HCT116 (cell line): ENCODE measurements around the gene MAN1A1.

Source experiments
- CEBPB ChIP-seq: IDR thresholded peaks from 2 replicates; pipeline ENCODE4 v1.6.1; 2012; ENCODE audit warnings: low read depth
- EZH2 ChIP-seq: fragments of 200-600 bp; sonication (generic); IDR thresholded peaks from 2 replicates; pipeline ENCODE4 v1.6.1; 2017; ENCODE audit warnings: antibody characterized with exemption, mixed run types
- EZH2phosphoT487 ChIP-seq: fragments of 200-600 bp; IDR thresholded peaks from 2 replicates; pipeline ENCODE4 v1.6.1; 2018; ENCODE audit warnings: antibody characterized with exemption, borderline replicate concordance
- POLR2A ChIP-seq: IDR thresholded peaks from 2 replicates; pipeline ENCODE4 v1.7.0; 2011; ENCODE audit warnings: borderline replicate concordance; ENCODE audit not compliant: insufficient read depth, insufficient read length; ENCODE audit errors: extremely low read depth
- POLR2AphosphoS5 ChIP-seq: IDR thresholded peaks from 2 replicates; pipeline ENCODE4 v1.6.1; 2011; ENCODE audit warnings: mild to moderate bottlenecking, low read depth, low read length, moderate library complexity
- SIN3A ChIP-seq: IDR thresholded peaks from 2 replicates; pipeline ENCODE4 v1.6.1; 2012; ENCODE audit warnings: low read depth
- SRF ChIP-seq: IDR thresholded peaks from 2 replicates; pipeline ENCODE4 v1.6.1; 2012; ENCODE audit warnings: low read depth
- TF ChIP-seq, protein P1 (sequence below): IDR thresholded peaks from 2 replicates; pipeline ENCODE4 v1.6.1; 2012
- TF ChIP-seq, protein P2 (sequence below), 3 experiments: fragments of 200-600 bp in 1 of 3; sonication (generic) in 1 of 3; IDR thresholded peaks in 2 of 3; conservative IDR thresholded peaks in 1 of 3; 2 replicates each; pipeline ENCODE4 v1.5.1; 2012 to 2017; ENCODE audit warnings: low read depth in 2 of 3, low read length in 2 of 3, antibody characterized with exemption in 1 of 3, borderline replicate concordance in 1 of 3, control low read depth in 1 of 3, mild to moderate bottlenecking in 1 of 3, mixed read lengths in 1 of 3, mixed run types in 1 of 3, moderate library complexity in 1 of 3; ENCODE audit not compliant: insufficient read depth in 1 of 3
- TF ChIP-seq, protein P3 (sequence below): IDR thresholded peaks from 2 replicates; pipeline ENCODE4 v1.6.1; 2012; ENCODE audit warnings: low read depth
- TF ChIP-seq, protein P4 (sequence below): IDR thresholded peaks from 2 replicates; pipeline ENCODE4 v1.6.1; 2011; ENCODE audit warnings: mild to moderate bottlenecking, low read length, moderate library complexity; ENCODE audit not compliant: insufficient replicate concordance; ENCODE audit errors: extremely low read depth

DNA sequence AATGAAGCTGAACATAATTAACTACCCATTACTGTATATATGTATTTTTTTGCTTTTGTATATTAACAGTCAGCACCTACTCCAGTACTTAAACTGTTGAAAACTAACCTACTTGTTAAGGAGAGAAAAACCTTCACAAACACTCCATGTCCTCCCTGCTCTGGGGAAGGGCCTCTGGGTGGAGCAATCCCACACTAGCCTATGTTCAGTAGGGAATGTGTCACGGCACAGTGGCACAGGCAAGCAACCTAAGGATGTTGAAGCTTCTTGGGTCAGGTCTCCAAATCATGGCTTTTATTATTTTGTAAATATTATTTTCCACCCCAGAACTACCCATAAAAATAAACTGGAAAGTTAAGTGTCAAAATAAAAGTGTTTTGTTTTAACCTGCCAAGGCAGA, 5.3 kb downstream of the MAN1A1 start:
- no peak for TF ChIP-seq POLR2A
- TF ChIP-seq, protein P1, sequence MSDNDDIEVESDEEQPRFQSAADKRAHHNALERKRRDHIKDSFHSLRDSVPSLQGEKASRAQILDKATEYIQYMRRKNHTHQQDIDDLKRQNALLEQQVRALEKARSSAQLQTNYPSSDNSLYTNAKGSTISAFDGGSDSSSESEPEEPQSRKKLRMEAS: no peak
- TF ChIP-seq, protein P2, sequence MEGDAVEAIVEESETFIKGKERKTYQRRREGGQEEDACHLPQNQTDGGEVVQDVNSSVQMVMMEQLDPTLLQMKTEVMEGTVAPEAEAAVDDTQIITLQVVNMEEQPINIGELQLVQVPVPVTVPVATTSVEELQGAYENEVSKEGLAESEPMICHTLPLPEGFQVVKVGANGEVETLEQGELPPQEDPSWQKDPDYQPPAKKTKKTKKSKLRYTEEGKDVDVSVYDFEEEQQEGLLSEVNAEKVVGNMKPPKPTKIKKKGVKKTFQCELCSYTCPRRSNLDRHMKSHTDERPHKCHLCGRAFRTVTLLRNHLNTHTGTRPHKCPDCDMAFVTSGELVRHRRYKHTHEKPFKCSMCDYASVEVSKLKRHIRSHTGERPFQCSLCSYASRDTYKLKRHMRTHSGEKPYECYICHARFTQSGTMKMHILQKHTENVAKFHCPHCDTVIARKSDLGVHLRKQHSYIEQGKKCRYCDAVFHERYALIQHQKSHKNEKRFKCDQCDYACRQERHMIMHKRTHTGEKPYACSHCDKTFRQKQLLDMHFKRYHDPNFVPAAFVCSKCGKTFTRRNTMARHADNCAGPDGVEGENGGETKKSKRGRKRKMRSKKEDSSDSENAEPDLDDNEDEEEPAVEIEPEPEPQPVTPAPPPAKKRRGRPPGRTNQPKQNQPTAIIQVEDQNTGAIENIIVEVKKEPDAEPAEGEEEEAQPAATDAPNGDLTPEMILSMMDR (IDR thresholded peaks at IDR 0.05 in 2 of 3, conservative IDR thresholded peaks at IDR 0.05 in 1 of 3; ENCODE audit: borderline replicate concordance in 1 of 3, insufficient read depth in 1 of 3, low read depth in 2 of 3, low read length in 2 of 3): no peak
- no peak for TF ChIP-seq POLR2AphosphoS5
- no peak for TF ChIP-seq EZH2phosphoT487
- TF ChIP-seq, protein P3, sequence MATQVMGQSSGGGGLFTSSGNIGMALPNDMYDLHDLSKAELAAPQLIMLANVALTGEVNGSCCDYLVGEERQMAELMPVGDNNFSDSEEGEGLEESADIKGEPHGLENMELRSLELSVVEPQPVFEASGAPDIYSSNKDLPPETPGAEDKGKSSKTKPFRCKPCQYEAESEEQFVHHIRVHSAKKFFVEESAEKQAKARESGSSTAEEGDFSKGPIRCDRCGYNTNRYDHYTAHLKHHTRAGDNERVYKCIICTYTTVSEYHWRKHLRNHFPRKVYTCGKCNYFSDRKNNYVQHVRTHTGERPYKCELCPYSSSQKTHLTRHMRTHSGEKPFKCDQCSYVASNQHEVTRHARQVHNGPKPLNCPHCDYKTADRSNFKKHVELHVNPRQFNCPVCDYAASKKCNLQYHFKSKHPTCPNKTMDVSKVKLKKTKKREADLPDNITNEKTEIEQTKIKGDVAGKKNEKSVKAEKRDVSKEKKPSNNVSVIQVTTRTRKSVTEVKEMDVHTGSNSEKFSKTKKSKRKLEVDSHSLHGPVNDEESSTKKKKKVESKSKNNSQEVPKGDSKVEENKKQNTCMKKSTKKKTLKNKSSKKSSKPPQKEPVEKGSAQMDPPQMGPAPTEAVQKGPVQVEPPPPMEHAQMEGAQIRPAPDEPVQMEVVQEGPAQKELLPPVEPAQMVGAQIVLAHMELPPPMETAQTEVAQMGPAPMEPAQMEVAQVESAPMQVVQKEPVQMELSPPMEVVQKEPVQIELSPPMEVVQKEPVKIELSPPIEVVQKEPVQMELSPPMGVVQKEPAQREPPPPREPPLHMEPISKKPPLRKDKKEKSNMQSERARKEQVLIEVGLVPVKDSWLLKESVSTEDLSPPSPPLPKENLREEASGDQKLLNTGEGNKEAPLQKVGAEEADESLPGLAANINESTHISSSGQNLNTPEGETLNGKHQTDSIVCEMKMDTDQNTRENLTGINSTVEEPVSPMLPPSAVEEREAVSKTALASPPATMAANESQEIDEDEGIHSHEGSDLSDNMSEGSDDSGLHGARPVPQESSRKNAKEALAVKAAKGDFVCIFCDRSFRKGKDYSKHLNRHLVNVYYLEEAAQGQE: no peak
- no peak for TF ChIP-seq EZH2
- TF ChIP-seq CEBPB: no peak
- TF ChIP-seq SIN3A: no peak
- no peak for TF ChIP-seq SRF
- TF ChIP-seq, protein P4, sequence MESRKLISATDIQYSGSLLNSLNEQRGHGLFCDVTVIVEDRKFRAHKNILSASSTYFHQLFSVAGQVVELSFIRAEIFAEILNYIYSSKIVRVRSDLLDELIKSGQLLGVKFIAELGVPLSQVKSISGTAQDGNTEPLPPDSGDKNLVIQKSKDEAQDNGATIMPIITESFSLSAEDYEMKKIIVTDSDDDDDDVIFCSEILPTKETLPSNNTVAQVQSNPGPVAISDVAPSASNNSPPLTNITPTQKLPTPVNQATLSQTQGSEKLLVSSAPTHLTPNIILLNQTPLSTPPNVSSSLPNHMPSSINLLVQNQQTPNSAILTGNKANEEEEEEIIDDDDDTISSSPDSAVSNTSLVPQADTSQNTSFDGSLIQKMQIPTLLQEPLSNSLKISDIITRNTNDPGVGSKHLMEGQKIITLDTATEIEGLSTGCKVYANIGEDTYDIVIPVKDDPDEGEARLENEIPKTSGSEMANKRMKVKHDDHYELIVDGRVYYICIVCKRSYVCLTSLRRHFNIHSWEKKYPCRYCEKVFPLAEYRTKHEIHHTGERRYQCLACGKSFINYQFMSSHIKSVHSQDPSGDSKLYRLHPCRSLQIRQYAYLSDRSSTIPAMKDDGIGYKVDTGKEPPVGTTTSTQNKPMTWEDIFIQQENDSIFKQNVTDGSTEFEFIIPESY: no peak
